ENCODE data around the gene CXorf58. TPM values are rescaled to one million over a fixed set of nuclear protein-coding genes. Genes with fewer than 3 reads are reported as not detected.

CXorf58 gene
- total and polyA plus RNA-seq, 9 of the 15 experiments (the other 6 are each of a cell fraction or from before 2014, with no cell fraction given) = 0.10 to 0.27 (median 0.16) TPM; not detected in 3

GRCh38 chrX:23907498-23908218, at the start of gene CXorf58, which contains the start of gene APOO (continued):
- TF ChIP-seq EP300 (IDR thresholded peaks at IDR 0.05; ENCODE audit: low read length) (peak; percentile 4; the same call in 1 of the 2 replicates), SAFB (IDR thresholded peaks at IDR 0.05; ENCODE audit: borderline replicate concordance, low read depth, low read length) (peak; percentile 74), HDAC1 (IDR thresholded peaks at IDR 0.05) (peak in 1 of 2 experiments; percentile 51; a peak in 1 of 4 replicates), ZBTB11 (CRISPR knock-in tag; IDR thresholded peaks at IDR 0.05) (0 out of 6 replicates have a peak, but pooled peaks of 1 of the 3 experiments have one; percentile 52), C11orf30 (IDR thresholded peaks at IDR 0.05; ENCODE audit: low read depth) (peak; percentile 37; the same call in 1 of the 2 replicates), CTCFL (IDR thresholded peaks at IDR 0.05; ENCODE audit: borderline replicate concordance, insufficient read depth, low read depth, low read length, poor library complexity, severe bottlenecking) (peak; percentile 88), E2F8 (IDR thresholded peaks at IDR 0.05; ENCODE audit: low read depth, partially characterized antibody) (peak; percentile 93)
